GM12892 (cell line): ENCODE measurements around the gene SLC24A3.

Experiments
- POLR2A ChIP-seq: IDR thresholded peaks from 2 replicates; pipeline ENCODE4 v1.6.1; 2011; ENCODE audit warnings: low read depth, low read length, control low read depth
- POLR2AphosphoS5 ChIP-seq: IDR thresholded peaks from 2 replicates; pipeline ENCODE4 v1.6.1; 2011; ENCODE audit warnings: low read depth, low read length, control low read depth
- TAF1 ChIP-seq: IDR thresholded peaks from 2 replicates; pipeline ENCODE4 v1.6.1; 2011; ENCODE audit warnings: low read depth, mild to moderate bottlenecking, control low read depth, low read length, borderline replicate concordance

DNA sequence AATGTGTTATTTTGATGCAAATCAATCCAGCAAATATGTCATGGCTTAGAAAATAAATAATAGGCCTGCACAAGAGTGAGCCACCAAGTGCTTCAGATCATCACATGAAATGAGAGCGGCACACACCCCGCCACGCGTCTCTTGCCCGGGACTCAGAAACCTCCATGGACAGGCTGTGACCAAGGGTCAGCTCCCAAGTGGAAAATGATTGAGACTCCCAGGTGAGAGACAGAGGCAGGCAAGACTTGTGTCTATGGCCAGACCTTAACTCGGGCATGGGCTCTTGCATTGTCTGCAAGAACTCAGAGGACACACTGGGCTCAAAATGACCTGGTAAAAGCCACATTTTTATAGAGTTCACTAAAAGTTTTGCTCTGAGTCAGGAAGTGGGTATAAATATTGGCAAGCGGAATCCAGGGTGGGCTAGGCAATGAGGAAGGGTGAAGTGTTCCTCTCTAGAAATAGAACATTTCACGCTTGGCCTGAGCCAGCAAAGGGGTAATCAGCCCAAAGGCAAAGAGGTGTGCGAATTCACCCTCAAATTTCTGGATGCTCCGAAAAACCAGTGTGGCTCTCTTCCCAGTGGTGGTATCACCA is 514.9 kb downstream of the SLC24A3 start:
- TF ChIP-seq POLR2A (no peak), TAF1 (no peak), POLR2AphosphoS5 (no peak)
